ENCODE measurements around the gene ZNF423. TPM values are rescaled to one million over a fixed set of nuclear protein-coding genes. Genes with fewer than 3 reads are reported as not detected.

ZNF423 gene
- total RNA-seq, 3 donors from 2014 or later (not counting 1 experiment from before 2014, with no cell fraction given): not detected

DNA sequence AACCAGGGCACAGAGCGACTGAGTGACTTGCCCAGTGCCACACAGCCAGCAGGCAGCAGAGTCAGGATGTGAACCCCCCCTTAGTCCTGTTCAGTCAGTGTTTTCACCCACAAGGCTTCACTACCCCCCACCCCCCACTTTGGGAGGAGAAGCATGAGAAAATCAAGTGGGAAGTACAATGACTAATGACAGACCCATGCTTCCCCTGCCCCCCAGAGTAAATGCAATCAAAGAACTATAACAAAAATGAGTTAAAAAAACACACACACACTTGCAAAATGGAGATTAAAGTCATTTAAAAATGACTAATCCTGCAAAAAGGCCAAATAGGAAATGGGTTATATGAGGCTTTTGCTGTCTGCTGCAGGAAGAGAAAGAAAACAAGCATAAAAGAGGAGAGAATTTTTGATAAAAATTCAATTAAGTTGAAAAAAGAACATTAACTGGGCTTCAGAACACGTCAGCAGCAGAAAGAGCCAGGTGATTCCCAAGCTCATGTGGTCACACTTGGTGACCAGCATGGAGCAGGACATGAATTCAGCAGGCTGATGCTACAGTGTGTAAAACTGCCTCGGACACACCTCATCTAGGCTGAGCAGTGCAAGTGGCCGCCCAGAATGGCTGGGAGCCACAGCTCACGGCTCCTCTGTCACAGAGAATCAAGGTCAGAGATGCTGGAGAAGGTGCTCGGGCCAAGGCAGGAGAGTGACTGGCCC is 212.3 kb downstream of the ZNF423 start:
- no peaks in the 10 kb centered on the region for H3K36me3 ChIP-seq (ENCODE audit: control insufficient read depth, insufficient read depth, low read length)
- ATAC-seq: no peak
- H3K27me3 ChIP-seq (ENCODE audit: control insufficient read depth, insufficient read depth, low read length): no peaks in the 10 kb centered on the region
- H3K4me1 ChIP-seq (ENCODE audit: control insufficient read depth, insufficient read depth, low read length): no peaks in the 10 kb centered on the region
- Mint-ChIP-seq H3K4me1 (no peaks in the 10 kb centered on the region), H3K27ac (no peak overlapping the region), H3K9me3 (peaks cover 6 to 10% of the 10 kb centered on the region in 2 donors), H3K27me3 (ENCODE audit: low read depth in 2 of 2) (no peaks in the 10 kb centered on the region), H3K36me3 (peaks cover 12% of the 10 kb centered on the region), H3K4me3 (no peak overlapping the region)
- TF ChIP-seq, protein P1, sequence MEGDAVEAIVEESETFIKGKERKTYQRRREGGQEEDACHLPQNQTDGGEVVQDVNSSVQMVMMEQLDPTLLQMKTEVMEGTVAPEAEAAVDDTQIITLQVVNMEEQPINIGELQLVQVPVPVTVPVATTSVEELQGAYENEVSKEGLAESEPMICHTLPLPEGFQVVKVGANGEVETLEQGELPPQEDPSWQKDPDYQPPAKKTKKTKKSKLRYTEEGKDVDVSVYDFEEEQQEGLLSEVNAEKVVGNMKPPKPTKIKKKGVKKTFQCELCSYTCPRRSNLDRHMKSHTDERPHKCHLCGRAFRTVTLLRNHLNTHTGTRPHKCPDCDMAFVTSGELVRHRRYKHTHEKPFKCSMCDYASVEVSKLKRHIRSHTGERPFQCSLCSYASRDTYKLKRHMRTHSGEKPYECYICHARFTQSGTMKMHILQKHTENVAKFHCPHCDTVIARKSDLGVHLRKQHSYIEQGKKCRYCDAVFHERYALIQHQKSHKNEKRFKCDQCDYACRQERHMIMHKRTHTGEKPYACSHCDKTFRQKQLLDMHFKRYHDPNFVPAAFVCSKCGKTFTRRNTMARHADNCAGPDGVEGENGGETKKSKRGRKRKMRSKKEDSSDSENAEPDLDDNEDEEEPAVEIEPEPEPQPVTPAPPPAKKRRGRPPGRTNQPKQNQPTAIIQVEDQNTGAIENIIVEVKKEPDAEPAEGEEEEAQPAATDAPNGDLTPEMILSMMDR (IDR thresholded peaks at IDR 0.05): no peak
- WGBS (ENCODE audit: insufficient coverage): 73% methylated on average over 6 of the region's 6 CpGs
- no peak for DNase-seq
- H3K4me3 ChIP-seq (ENCODE audit: low read length): no peak overlapping the region
- H3K27ac ChIP-seq (ENCODE audit: low read length): no peak overlapping the region
- H3K9me3 ChIP-seq (ENCODE audit: control insufficient read depth, insufficient read depth, low read length): peaks cover 9% of the 10 kb centered on the region
- intact Hi-C loops (cut with micrococcal nuclease): no loop called here

DNA sequence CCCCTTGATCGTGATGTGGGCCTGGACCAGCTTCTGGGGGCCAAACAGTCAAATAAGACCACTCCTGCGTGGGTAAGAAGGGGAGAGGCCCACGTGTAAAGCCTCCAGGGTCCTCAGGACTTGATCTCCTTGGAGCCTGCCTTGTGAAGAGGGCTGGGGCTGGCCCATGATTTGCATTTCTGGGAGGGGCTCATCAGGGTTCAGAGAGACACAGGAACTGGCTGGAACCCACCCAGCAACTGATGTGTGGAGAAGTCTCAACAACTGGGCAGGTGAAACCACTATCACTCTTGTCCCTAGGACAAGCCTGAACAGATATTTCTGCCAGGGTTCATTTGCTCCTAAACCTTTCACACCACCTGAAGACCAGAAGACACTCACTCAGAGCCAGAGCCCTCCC is 214.7 kb downstream of the ZNF423 start:
- TF ChIP-seq, protein P1 (IDR thresholded peaks at IDR 0.05): no peak
- Histone ChIP-seq H3K27me3 (ENCODE audit: control insufficient read depth, insufficient read depth, low read length) (no peaks in the 10 kb centered on the region), H3K9me3 (ENCODE audit: control insufficient read depth, insufficient read depth, low read length) (no peaks in the 10 kb centered on the region), H3K4me1 (ENCODE audit: control insufficient read depth, insufficient read depth, low read length) (no peaks in the 10 kb centered on the region), H3K36me3 (ENCODE audit: control insufficient read depth, insufficient read depth, low read length) (no peaks in the 10 kb centered on the region), H3K4me3 (ENCODE audit: low read length) (no peak overlapping the region), H3K27ac (ENCODE audit: low read length) (no peak overlapping the region)
- DNase-seq: no peak
- ATAC-seq: no peak
- Mint-ChIP-seq H3K9me3 (no peaks in the 10 kb centered on the region), H3K27ac (no peak overlapping the region), H3K4me1 (no peaks in the 10 kb centered on the region), H3K4me3 (no peak overlapping the region), H3K27me3 (ENCODE audit: low read depth in 2 of 2) (no peaks in the 10 kb centered on the region), H3K36me3 (no peaks in the 10 kb centered on the region)
- intact Hi-C loops (cut with micrococcal nuclease): no loop called here
- 58% methylated on average over 3 of the region's 3 CpGs for WGBS (ENCODE audit: insufficient coverage)

DNA sequence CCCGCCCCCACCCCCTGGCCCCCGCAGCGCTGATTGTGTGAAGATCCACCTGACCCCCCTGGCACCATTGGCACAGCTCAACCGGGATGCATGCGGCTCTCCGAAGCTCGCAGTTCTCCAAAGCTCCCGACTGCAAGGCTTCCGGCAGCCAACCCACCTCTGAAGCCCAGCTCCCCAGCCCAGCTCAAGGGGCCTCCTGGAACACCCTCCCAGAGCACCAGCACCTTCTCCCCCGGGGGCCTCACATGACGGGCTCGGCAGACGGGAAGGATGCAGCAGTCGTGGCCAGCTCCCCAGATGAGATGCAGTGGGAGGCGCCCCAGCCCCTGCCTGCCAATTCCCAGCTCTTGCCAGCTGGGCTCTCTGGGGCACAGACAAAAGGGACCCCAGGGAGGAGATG is 215.3 kb downstream of the ZNF423 start:
- TF ChIP-seq, protein P1 (IDR thresholded peaks at IDR 0.05): no peak
- Histone ChIP-seq H3K9me3 (ENCODE audit: control insufficient read depth, insufficient read depth, low read length) (no peaks in the 10 kb centered on the region), H3K4me3 (ENCODE audit: low read length) (no peak overlapping the region), H3K4me1 (ENCODE audit: control insufficient read depth, insufficient read depth, low read length) (no peaks in the 10 kb centered on the region), H3K36me3 (ENCODE audit: control insufficient read depth, insufficient read depth, low read length) (no peaks in the 10 kb centered on the region), H3K27me3 (ENCODE audit: control insufficient read depth, insufficient read depth, low read length) (no peaks in the 10 kb centered on the region), H3K27ac (ENCODE audit: low read length) (no peak overlapping the region)
- no peaks in the 10 kb centered on the region for H3K27me3 Mint-ChIP-seq (ENCODE audit: low read depth in 2 of 2)
- no peaks in the 10 kb centered on the region for H3K36me3 Mint-ChIP-seq
- WGBS (ENCODE audit: insufficient coverage): 48% methylated on average over 15 of the region's 15 CpGs
- DNase-seq: no peak
- intact Hi-C loops (cut with micrococcal nuclease): no loop called here
- H3K4me1 Mint-ChIP-seq: no peaks in the 10 kb centered on the region
- no peaks in the 10 kb centered on the region for H3K9me3 Mint-ChIP-seq
- H3K27ac Mint-ChIP-seq: no peak overlapping the region
- H3K4me3 Mint-ChIP-seq: no peak overlapping the region
- no peak for ATAC-seq
